Endodermal cell (in vitro differentiated cells): ENCODE results near the gene KLHDC9. TPM values are rescaled to one million over a fixed set of nuclear protein-coding genes. Genes with fewer than 3 reads are reported as not detected.

ENCODE experiments used
- DNase-seq: peaks from one replicate; pipeline ENCODE4 v3.0.0-alpha.2; 2017
- H3K27ac ChIP-seq: 2 replicates; pipeline ENCODE4 v1.5.1; 2013; ENCODE audit warnings: mild to moderate bottlenecking, low read depth, low read length, moderate library complexity
- H3K27me3 ChIP-seq: 2 replicates; pipeline ENCODE4 v1.6.1; 2013; ENCODE audit warnings: mild to moderate bottlenecking, low read length, moderate library complexity; ENCODE audit not compliant: insufficient read depth, control insufficient read depth, poor library complexity, severe bottlenecking
- H3K36me3 ChIP-seq: 2 replicates; pipeline ENCODE4 v1.7.0; 2013; ENCODE audit warnings: mild to moderate bottlenecking, low read length, moderate library complexity; ENCODE audit not compliant: control insufficient read depth, insufficient read depth
- H3K4me1 ChIP-seq: one replicate; pipeline ENCODE4 v1.7.0; 2013; ENCODE audit warnings: low read length; ENCODE audit not compliant: control insufficient read depth, insufficient read depth
- H3K4me3 ChIP-seq: 2 replicates; pipeline ENCODE4 v1.5.1; 2013; ENCODE audit warnings: mild to moderate bottlenecking, low read length, moderate library complexity
- H3K9ac ChIP-seq: 2 replicates; pipeline ENCODE4 v1.6.1; 2013; ENCODE audit warnings: mild to moderate bottlenecking, low read length, moderate library complexity; ENCODE audit not compliant: poor library complexity, severe bottlenecking; ENCODE audit errors: extremely low read depth
- H3K9me3 ChIP-seq: 2 replicates; pipeline ENCODE4 v1.6.1; 2013; ENCODE audit warnings: mild to moderate bottlenecking, low read length, moderate library complexity; ENCODE audit not compliant: control insufficient read depth
- H3K27ac Mint-ChIP-seq: 2 replicates; pipeline ENCODE4 v1.8.0; 2020; ENCODE audit warnings: mixed read lengths
- H3K27me3 Mint-ChIP-seq: 2 replicates; pipeline ENCODE4 v1.8.0; 2021; ENCODE audit warnings: mild to moderate bottlenecking, mixed read lengths; ENCODE audit not compliant: insufficient read depth
- H3K36me3 Mint-ChIP-seq: 2 replicates; pipeline ENCODE4 v1.8.0; 2020; ENCODE audit warnings: low read depth, mixed read lengths
- H3K4me1 Mint-ChIP-seq: 2 replicates; pipeline ENCODE4 v1.8.0; 2020; ENCODE audit warnings: mixed read lengths
- H3K4me3 Mint-ChIP-seq: 2 replicates; pipeline ENCODE4 v1.8.0; 2020; ENCODE audit warnings: mild to moderate bottlenecking, moderate library complexity, mixed read lengths
- H3K9me3 Mint-ChIP-seq: 2 replicates; pipeline ENCODE4 v1.8.0; 2020; ENCODE audit warnings: mild to moderate bottlenecking, mixed read lengths
- CTCF ChIP-seq: fragments of 200-600 bp; sonication (generic); conservative IDR thresholded peaks from 2 replicates; pipeline ENCODE4 v1.5.0; 2021; ENCODE audit warnings: antibody characterized with exemption, mild to moderate bottlenecking
- WGBS, 2 experiments: methylation state at CpG; one replicate each; pipeline versions ENCODE4 v1.1.5 to v1.1.7; 2013; ENCODE audit warnings: missing lambda C conversion rate in 2 of 2, mixed read lengths in 1 of 2; ENCODE audit not compliant: insufficient coverage in 1 of 2, insufficient read length in 1 of 2; 5-methylcytosine and 5-hydroxymethylcytosine counted together
- long read RNA-seq, 4 experiments: library from polyadenylated mRNA in 2 of 4; library from RNA in 1 of 4; library from capped mRNA in 1 of 4; stranded (forward) in 3 of 4; unstranded in 1 of 4; transcript quantifications; one replicate each; pipeline ENCODE4 v2.0.0, GENCODE V29; 2020 to 2021; ENCODE audit warnings: inconsistent platforms in 1 of 4
- polyA plus RNA-seq, 2 experiments: library from polyadenylated mRNA; stranded (reverse); fragments of 50-300 nt; gene quantifications; one replicate each; pipeline ENCODE4 v1.2.3, GENCODE V29; 2013
- total RNA-seq, 2 donors: library from RNA; stranded (reverse); fragmentation: NEBNext Ultra II Directional in 1 of 2; extraction: Animal tissue kit (Norgen Biotek cat#: 25700) in 1 of 2; gene quantifications; 2 replicates in 1 of 2; 3 replicates in 1 of 2; pipeline ENCODE4 v1.2.1, GENCODE V29; 2021

The KLHDC9 gene
- 10 to 100 TPM; 14.6 to 25.4 TPM for total RNA-seq
- 14.0 TPM for polyA plus RNA-seq (2013, experiment 1 of 2)
- 10.8 TPM for polyA plus RNA-seq (2013, experiment 2 of 2)
- long read RNA-seq, experiment 1, partial matches to known transcripts, result 0 of 9 reads
- long read RNA-seq, experiment 1, other reads (novel, unspliced or antisense), result 2 of 9 reads
- long read RNA-seq, experiment 2, transcript KLHDC9-201 (4 exons, 1,314 nt), result major isoform, 11 of 26 reads
- long read RNA-seq, experiment 2, transcript KLHDC9-207 (5 exons, 1,038 nt), result minor isoform, 5 of 26 reads
- long read RNA-seq, experiment 2, partial matches to known transcripts, result 0 of 26 reads
- long read RNA-seq, experiment 2, other reads (novel, unspliced or antisense), result 10 of 26 reads
- long read RNA-seq, experiment 3, transcript KLHDC9-207 (5 exons, 1,038 nt), result minor isoform, 12 of 43 reads
- long read RNA-seq, experiment 3, transcript KLHDC9-201 (4 exons, 1,314 nt), result major isoform, 13 of 43 reads
- long read RNA-seq, experiment 3, partial matches to known transcripts, result 5 of 43 reads
- long read RNA-seq, experiment 3, other reads (novel, unspliced or antisense), result 11 of 43 reads
- long read RNA-seq, experiment 4, transcript KLHDC9-207 (5 exons, 1,038 nt), result minor isoform, 26 of 97 reads
- long read RNA-seq, experiment 4, transcript KLHDC9-201 (4 exons, 1,314 nt), result major isoform, 40 of 97 reads
- long read RNA-seq, experiment 4, partial matches to known transcripts, result 2 of 97 reads
- long read RNA-seq, experiment 4, other reads (novel, unspliced or antisense), result 24 of 97 reads

GRCh38 chr1:161098210-161099068 lies at the start of gene KLHDC9:
TSS of gene KLHDC9 (plus strand) at chr1:161098361. CDS start at chr1:161098536, 175 bp downstream.
- H3K27me3 ChIP-seq, result peaks cover 10% of the 10 kb centered on the region
- H3K9me3 ChIP-seq, result no peaks in the 10 kb centered on the region
- H3K4me1 Mint-ChIP-seq, result peaks cover 4% of the 10 kb centered on the region
- no peaks in the 10 kb centered on the region for H3K9me3 Mint-ChIP-seq
- peaks cover 24% of the 10 kb centered on the region for H3K36me3 Mint-ChIP-seq
- H3K36me3 ChIP-seq, result peaks cover 24% of the 10 kb centered on the region
- peak; percentile 56 for TF ChIP-seq CTCF
- peak within 1 kb of the TSS; percentile 89 for H3K27ac Mint-ChIP-seq
- DNase-seq, result peak; percentile 98
- no peak within 1 kb of the TSS for H3K27ac ChIP-seq
- H3K4me1 ChIP-seq, result no peaks in the 10 kb centered on the region
- H3K4me3 ChIP-seq, result peak within 1 kb of the TSS; percentile 82
- WGBS, 2 experiments, result 3 to 11% methylated on average over 29 to 71 of the region's 71 CpGs
- peaks cover 8% of the 10 kb centered on the region for H3K27me3 Mint-ChIP-seq
- H3K4me3 Mint-ChIP-seq, result peak within 1 kb of the TSS; percentile 72
- peak within 1 kb of the TSS; percentile 78 for H3K9ac ChIP-seq

- 93 to 100% methylated on average over 3 to 5 of the region's 5 CpGs for WGBS, 2 experiments
- peaks cover 21% of the 10 kb centered on the region for H3K4me1 Mint-ChIP-seq
- no peak overlapping the region for H3K27ac ChIP-seq
- no peak overlapping the region for H3K4me3 Mint-ChIP-seq
- peaks cover 9% of the 10 kb centered on the region for H3K4me1 ChIP-seq
- TF ChIP-seq CTCF, result no peak
- H3K9me3 Mint-ChIP-seq, result peaks cover 13% of the 10 kb centered on the region
- no peaks in the 10 kb centered on the region for H3K9me3 ChIP-seq
- no peak for DNase-seq
- H3K27me3 ChIP-seq, result no peaks in the 10 kb centered on the region
- H3K27me3 Mint-ChIP-seq, result peaks cover 22% of the 10 kb centered on the region
- peaks cover 6% of the 10 kb centered on the region for H3K36me3 Mint-ChIP-seq
- H3K36me3 ChIP-seq, result no peaks in the 10 kb centered on the region
- H3K9ac ChIP-seq, result no peak overlapping the region
- H3K27ac Mint-ChIP-seq, result no peak overlapping the region
- no peak overlapping the region for H3K4me3 ChIP-seq
Observed at GRCh38 chr1:161048949-161049722, 49.0 kb upstream of the KLHDC9 start.
